Measurements from ENCODE around the gene FLRT1. TPM values are rescaled to one million over a fixed set of nuclear protein-coding genes. Genes with fewer than 3 reads are reported as not detected.

FLRT1 gene
- total and polyA plus RNA-seq, 7 donors: 0.03 to 0.10 (median 0.08) TPM; not detected in 2

- DNase-seq (no peak), ATAC-seq (no peak)
- TF ChIP-seq, protein P1, sequence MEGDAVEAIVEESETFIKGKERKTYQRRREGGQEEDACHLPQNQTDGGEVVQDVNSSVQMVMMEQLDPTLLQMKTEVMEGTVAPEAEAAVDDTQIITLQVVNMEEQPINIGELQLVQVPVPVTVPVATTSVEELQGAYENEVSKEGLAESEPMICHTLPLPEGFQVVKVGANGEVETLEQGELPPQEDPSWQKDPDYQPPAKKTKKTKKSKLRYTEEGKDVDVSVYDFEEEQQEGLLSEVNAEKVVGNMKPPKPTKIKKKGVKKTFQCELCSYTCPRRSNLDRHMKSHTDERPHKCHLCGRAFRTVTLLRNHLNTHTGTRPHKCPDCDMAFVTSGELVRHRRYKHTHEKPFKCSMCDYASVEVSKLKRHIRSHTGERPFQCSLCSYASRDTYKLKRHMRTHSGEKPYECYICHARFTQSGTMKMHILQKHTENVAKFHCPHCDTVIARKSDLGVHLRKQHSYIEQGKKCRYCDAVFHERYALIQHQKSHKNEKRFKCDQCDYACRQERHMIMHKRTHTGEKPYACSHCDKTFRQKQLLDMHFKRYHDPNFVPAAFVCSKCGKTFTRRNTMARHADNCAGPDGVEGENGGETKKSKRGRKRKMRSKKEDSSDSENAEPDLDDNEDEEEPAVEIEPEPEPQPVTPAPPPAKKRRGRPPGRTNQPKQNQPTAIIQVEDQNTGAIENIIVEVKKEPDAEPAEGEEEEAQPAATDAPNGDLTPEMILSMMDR (IDR thresholded peaks at IDR 0.05): no peak
- no peaks in the 10 kb centered on the region for H3K9me3 ChIP-seq
- H3K36me3 ChIP-seq (ENCODE audit: insufficient read depth in 1 of 2, low read depth in 1 of 2): no peaks in the 10 kb centered on the region
- H3K27me3 ChIP-seq (ENCODE audit: insufficient read depth in 3 of 3, low read length in 2 of 3): no peaks in the 10 kb centered on the region
- WGBS, 3 donors: 64 to 71% (median 70%) methylated on average over 11 to 15 of the region's 15 CpGs
- H3K4me3 ChIP-seq: no peak overlapping the region
- no peak overlapping the region for H3K27ac ChIP-seq
- H3K4me1 ChIP-seq: peaks cover 20% of the 10 kb centered on the region
- intact Hi-C loops (cut with DNase I): no loop called here
These were observed 20.6 kb downstream of the FLRT1 start for GRCh38 chr11:64056213-64056785.

GRCh38 chr11:64056861-64057260 lies 21.1 kb downstream of the FLRT1 start:
- Histone ChIP-seq H3K9me3 (no peaks in the 10 kb centered on the region), H3K4me3 (no peak overlapping the region), H3K36me3 (ENCODE audit: insufficient read depth in 1 of 2, low read depth in 1 of 2) (no peaks in the 10 kb centered on the region), H3K4me1 (peaks cover 21% of the 10 kb centered on the region), H3K27me3 (ENCODE audit: insufficient read depth in 3 of 3, low read length in 2 of 3) (no peaks in the 10 kb centered on the region), H3K27ac (no peak overlapping the region)
- ATAC-seq (no peak), DNase-seq (no peak)
- intact Hi-C loops (cut with DNase I): no loop called here
- 58 to 73% (median 72%) methylated on average over 13 of the region's 13 CpGs for WGBS, 3 donors
- TF ChIP-seq, protein P1 (IDR thresholded peaks at IDR 0.05): no peak

GRCh38 chr11:64057890-64058289 lies 22.2 kb downstream of the FLRT1 start:
- no peak overlapping the region for H3K27ac ChIP-seq
- no peak for ATAC-seq
- intact Hi-C loops (cut with DNase I): no loop called here
- no peaks in the 10 kb centered on the region for H3K27me3 ChIP-seq (ENCODE audit: insufficient read depth in 3 of 3, low read length in 2 of 3)
- no peak overlapping the region for H3K4me3 ChIP-seq
- DNase-seq: no peak
- H3K9me3 ChIP-seq: no peaks in the 10 kb centered on the region
- 58 to 81% (median 71%) methylated on average over 10 of the region's 10 CpGs for WGBS, 3 donors
- TF ChIP-seq, protein P1 (IDR thresholded peaks at IDR 0.05): no peak
- no peaks in the 10 kb centered on the region for H3K36me3 ChIP-seq (ENCODE audit: insufficient read depth in 1 of 2, low read depth in 1 of 2)
- H3K4me1 ChIP-seq: peaks cover 25% of the 10 kb centered on the region

DNA sequence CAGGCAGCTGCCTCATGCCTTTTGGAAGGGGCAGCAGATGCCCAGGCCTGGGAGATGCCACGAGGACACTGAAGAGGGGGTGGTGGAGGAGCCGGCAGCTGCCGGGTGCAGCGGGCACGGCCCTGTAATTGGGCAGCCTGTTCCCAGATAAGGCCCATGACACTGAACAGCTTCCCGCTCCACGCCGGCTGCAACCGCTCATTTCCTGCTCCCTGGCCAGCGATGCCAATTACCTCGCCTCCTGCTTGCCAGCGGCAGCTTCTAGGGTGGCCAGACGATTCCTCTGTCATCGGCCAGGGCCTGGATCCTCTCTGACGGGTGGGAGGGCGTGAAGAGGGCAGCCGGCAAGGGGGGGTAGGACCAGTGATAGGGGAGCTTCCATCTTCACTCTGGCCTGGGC lies 22.8 kb downstream of the FLRT1 start:
- Histone ChIP-seq H3K27me3 (ENCODE audit: insufficient read depth in 3 of 3, low read length in 2 of 3) (no peaks in the 10 kb centered on the region), H3K4me3 (no peak overlapping the region), H3K36me3 (ENCODE audit: insufficient read depth in 1 of 2, low read depth in 1 of 2) (no peaks in the 10 kb centered on the region), H3K9me3 (no peaks in the 10 kb centered on the region), H3K4me1 (peaks cover 25% of the 10 kb centered on the region), H3K27ac (no peak overlapping the region)
- ATAC-seq: peak; percentile 41 to 74 (median 56)
- DNase-seq: no peak
- TF ChIP-seq, protein P1 (IDR thresholded peaks at IDR 0.05): no peak
- 50 to 69% (median 54%) methylated on average over 17 of the region's 17 CpGs for WGBS, 3 donors
- intact Hi-C loops (cut with DNase I): no loop called here
